ENCODE data around the gene KLF6.

The KLF6 gene

GRCh38 chr10:3791974-3792633, 7.1 kb upstream of the KLF6 start:
- H3K27me3 ChIP-seq (ENCODE audit: insufficient read depth, low read length) = 0 out of 2 replicates have a peak, but pooled peaks cover 6% of the 10 kb centered on the region
- no peak for TF ChIP-seq CTCF (IDR thresholded peaks at IDR 0.05; ENCODE audit: low read length)
- TF ChIP-seq EZH2 (IDR thresholded peaks at IDR 0.05; ENCODE audit: borderline replicate concordance, low read length) = no peak
- H2AFZ ChIP-seq (ENCODE audit: low read length) = no peak overlapping the region
- H3K4me3 ChIP-seq (ENCODE audit: low read depth, low read length, poor library complexity, severe bottlenecking) = no peak overlapping the region
- H3K9ac ChIP-seq (ENCODE audit: low read length) = no peak overlapping the region
- no peak overlapping the region for H3K4me2 ChIP-seq (ENCODE audit: low read length)
- no peaks in the 10 kb centered on the region for H3K9me3 ChIP-seq (ENCODE audit: low read length)
- no peaks in the 10 kb centered on the region for H3K36me3 ChIP-seq (ENCODE audit: insufficient read depth, low read length)
- no peaks in the 10 kb centered on the region for H4K20me1 ChIP-seq (ENCODE audit: insufficient read depth, low read length)
- H3K9me2 ChIP-seq (ENCODE audit: low read depth, low read length) = no peaks in the 10 kb centered on the region
- no peaks in the 10 kb centered on the region for H3F3A ChIP-seq (ENCODE audit: insufficient read depth, low read length)
- H3K79me2 ChIP-seq (ENCODE audit: insufficient read depth, low read length) = no peaks in the 10 kb centered on the region
- no peak overlapping the region for H3K27ac ChIP-seq (ENCODE audit: low read depth, low read length, poor library complexity, severe bottlenecking)
- peaks cover 7% of the 10 kb centered on the region for H3K4me1 ChIP-seq (ENCODE audit: insufficient read depth, low read length, severe bottlenecking)

GRCh38 chr10:3790858-3791257, 5.8 kb upstream of the KLF6 start:
- H3K27me3 ChIP-seq (ENCODE audit: insufficient read depth, low read length) = 0 out of 2 replicates have a peak, but pooled peaks cover 6% of the 10 kb centered on the region
- no peak overlapping the region for H3K9ac ChIP-seq (ENCODE audit: low read length)
- H2AFZ ChIP-seq (ENCODE audit: low read length) = no peak overlapping the region
- H3K9me2 ChIP-seq (ENCODE audit: low read depth, low read length) = no peaks in the 10 kb centered on the region
- no peaks in the 10 kb centered on the region for H4K20me1 ChIP-seq (ENCODE audit: insufficient read depth, low read length)
- no peaks in the 10 kb centered on the region for H3F3A ChIP-seq (ENCODE audit: insufficient read depth, low read length)
- peaks cover 17% of the 10 kb centered on the region for H3K4me1 ChIP-seq (ENCODE audit: insufficient read depth, low read length, severe bottlenecking)
- H3K9me3 ChIP-seq (ENCODE audit: low read length) = no peaks in the 10 kb centered on the region
- H3K4me3 ChIP-seq (ENCODE audit: low read depth, low read length, poor library complexity, severe bottlenecking) = no peak overlapping the region
- no peaks in the 10 kb centered on the region for H3K36me3 ChIP-seq (ENCODE audit: insufficient read depth, low read length)
- H3K4me2 ChIP-seq (ENCODE audit: low read length) = no peak overlapping the region
- no peaks in the 10 kb centered on the region for H3K79me2 ChIP-seq (ENCODE audit: insufficient read depth, low read length)
- TF ChIP-seq CTCF (IDR thresholded peaks at IDR 0.05; ENCODE audit: low read length) = no peak
- no peak for TF ChIP-seq EZH2 (IDR thresholded peaks at IDR 0.05; ENCODE audit: borderline replicate concordance, low read length)
- no peak overlapping the region for H3K27ac ChIP-seq (ENCODE audit: low read depth, low read length, poor library complexity, severe bottlenecking)

- H3K27me3 ChIP-seq (ENCODE audit: insufficient read depth, low read length) = 0 out of 2 replicates have a peak, but pooled peaks cover 6% of the 10 kb centered on the region
- H3K36me3 ChIP-seq (ENCODE audit: insufficient read depth, low read length) = no peaks in the 10 kb centered on the region
- no peaks in the 10 kb centered on the region for H3F3A ChIP-seq (ENCODE audit: insufficient read depth, low read length)
- H3K4me3 ChIP-seq (ENCODE audit: low read depth, low read length, poor library complexity, severe bottlenecking) = no peak overlapping the region
- no peaks in the 10 kb centered on the region for H3K9me3 ChIP-seq (ENCODE audit: low read length)
- H3K4me1 ChIP-seq (ENCODE audit: insufficient read depth, low read length, severe bottlenecking) = peaks cover 19% of the 10 kb centered on the region
- no peak overlapping the region for H2AFZ ChIP-seq (ENCODE audit: low read length)
- H3K9me2 ChIP-seq (ENCODE audit: low read depth, low read length) = no peaks in the 10 kb centered on the region
- H3K27ac ChIP-seq (ENCODE audit: low read depth, low read length, poor library complexity, severe bottlenecking) = no peak overlapping the region
- no peak overlapping the region for H3K4me2 ChIP-seq (ENCODE audit: low read length)
- H3K9ac ChIP-seq (ENCODE audit: low read length) = no peak overlapping the region
- no peaks in the 10 kb centered on the region for H3K79me2 ChIP-seq (ENCODE audit: insufficient read depth, low read length)
- H4K20me1 ChIP-seq (ENCODE audit: insufficient read depth, low read length) = no peaks in the 10 kb centered on the region
- no peak for TF ChIP-seq CTCF (IDR thresholded peaks at IDR 0.05; ENCODE audit: low read length)
- no peak for TF ChIP-seq EZH2 (IDR thresholded peaks at IDR 0.05; ENCODE audit: borderline replicate concordance, low read length)
Measured at GRCh38 chr10:3790272-3790671, 5.3 kb upstream of the KLF6 start.

Data from OCI-LY1 (cell line).